ENCODE data around the gene PFKL. TPM values are rescaled to one million over a fixed set of nuclear protein-coding genes. Genes with fewer than 3 reads are reported as not detected.

Gene PFKL
- total RNA-seq, 2 donors from 2014 or later = 99.4 to 235 TPM

GRCh38 chr21:44263221-44263760, 36.6 kb upstream of the PFKL start:
- no peak for DNase-seq (ENCODE audit: low spot score)
- H3K4me1 ChIP-seq (replicated peaks) = no peaks in the 10 kb centered on the region
- H3K27me3 ChIP-seq (replicated peaks; ENCODE audit: insufficient read depth) = no peaks in the 10 kb centered on the region
- H3K36me3 ChIP-seq = no peaks in the 10 kb centered on the region
- no peak overlapping the region for H3K27ac ChIP-seq
- no peaks in the 10 kb centered on the region for H3K9me3 ChIP-seq
- 54% methylated on average over 16 of the region's 18 CpGs for WGBS
- H3K4me3 ChIP-seq = no peak overlapping the region
- TF ChIP-seq, protein P1, sequence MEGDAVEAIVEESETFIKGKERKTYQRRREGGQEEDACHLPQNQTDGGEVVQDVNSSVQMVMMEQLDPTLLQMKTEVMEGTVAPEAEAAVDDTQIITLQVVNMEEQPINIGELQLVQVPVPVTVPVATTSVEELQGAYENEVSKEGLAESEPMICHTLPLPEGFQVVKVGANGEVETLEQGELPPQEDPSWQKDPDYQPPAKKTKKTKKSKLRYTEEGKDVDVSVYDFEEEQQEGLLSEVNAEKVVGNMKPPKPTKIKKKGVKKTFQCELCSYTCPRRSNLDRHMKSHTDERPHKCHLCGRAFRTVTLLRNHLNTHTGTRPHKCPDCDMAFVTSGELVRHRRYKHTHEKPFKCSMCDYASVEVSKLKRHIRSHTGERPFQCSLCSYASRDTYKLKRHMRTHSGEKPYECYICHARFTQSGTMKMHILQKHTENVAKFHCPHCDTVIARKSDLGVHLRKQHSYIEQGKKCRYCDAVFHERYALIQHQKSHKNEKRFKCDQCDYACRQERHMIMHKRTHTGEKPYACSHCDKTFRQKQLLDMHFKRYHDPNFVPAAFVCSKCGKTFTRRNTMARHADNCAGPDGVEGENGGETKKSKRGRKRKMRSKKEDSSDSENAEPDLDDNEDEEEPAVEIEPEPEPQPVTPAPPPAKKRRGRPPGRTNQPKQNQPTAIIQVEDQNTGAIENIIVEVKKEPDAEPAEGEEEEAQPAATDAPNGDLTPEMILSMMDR (IDR thresholded peaks at IDR 0.05) = no peak
- TF ChIP-seq POLR2A (IDR thresholded peaks at IDR 0.05) (no peak), POLR2AphosphoS5 (IDR thresholded peaks at IDR 0.05) (no peak)
- intact Hi-C loops (cut with DNase I) = no loop called here

DNA sequence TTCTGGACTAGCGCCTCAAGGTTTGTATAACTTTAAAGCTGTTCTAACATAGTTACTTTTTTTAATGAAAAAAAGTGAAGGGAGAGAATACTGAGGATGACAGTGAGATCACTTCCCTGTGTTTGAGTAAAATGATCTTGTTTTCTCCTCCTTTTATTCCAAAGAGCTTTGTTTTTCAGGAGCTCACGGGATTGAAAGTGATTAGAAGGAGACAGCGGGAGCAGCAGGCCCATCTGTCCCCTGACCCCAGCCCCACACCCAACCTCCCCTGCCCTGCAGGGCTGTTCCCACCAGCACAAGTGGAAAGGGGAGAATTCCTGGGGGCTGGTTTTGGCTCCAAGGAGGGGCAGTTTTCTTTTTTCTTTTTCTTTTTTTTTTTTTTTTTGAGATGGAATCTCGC, 36.1 kb upstream of the PFKL start:
- WGBS = 65% methylated on average over 4 of the region's 4 CpGs
- H3K27me3 ChIP-seq (replicated peaks; ENCODE audit: insufficient read depth) = no peaks in the 10 kb centered on the region

GRCh38 chr21:44265734-44266270, 34.1 kb upstream of the PFKL start:
- no peaks in the 10 kb centered on the region for H3K36me3 ChIP-seq
- intact Hi-C loops (cut with DNase I) = no loop called here
- WGBS = 96% methylated on average over 16 of the region's 17 CpGs
- no peaks in the 10 kb centered on the region for H3K27me3 ChIP-seq (replicated peaks; ENCODE audit: insufficient read depth)
- TF ChIP-seq, protein P1 (IDR thresholded peaks at IDR 0.05) = no peak
- TF ChIP-seq POLR2AphosphoS5 (IDR thresholded peaks at IDR 0.05) = no peak
- TF ChIP-seq POLR2A (IDR thresholded peaks at IDR 0.05) = no peak
- H3K4me1 ChIP-seq (replicated peaks) = no peaks in the 10 kb centered on the region
- H3K4me3 ChIP-seq = no peak overlapping the region
- DNase-seq (ENCODE audit: low spot score) = no peak
- H3K9me3 ChIP-seq = no peaks in the 10 kb centered on the region
- no peak overlapping the region for H3K27ac ChIP-seq

More for the DNA sequence above, 36.1 kb upstream of the PFKL start:
- Histone ChIP-seq H3K4me1 (replicated peaks) (no peaks in the 10 kb centered on the region), H3K27ac (no peak overlapping the region), H3K4me3 (no peak overlapping the region), H3K36me3 (no peaks in the 10 kb centered on the region), H3K9me3 (no peaks in the 10 kb centered on the region)
- TF ChIP-seq POLR2AphosphoS5 (IDR thresholded peaks at IDR 0.05) (no peak), POLR2A (IDR thresholded peaks at IDR 0.05) (no peak)
- TF ChIP-seq, protein P1 (IDR thresholded peaks at IDR 0.05) = no peak
- DNase-seq (ENCODE audit: low spot score) = no peak
- intact Hi-C loops (cut with DNase I) = no loop called here

GRCh38 chr21:44267655-44268142, 32.2 kb upstream of the PFKL start:
- H3K4me1 ChIP-seq (replicated peaks) = no peaks in the 10 kb centered on the region
- intact Hi-C loops (cut with DNase I) = no loop called here

More at GRCh38 chr21:44267655-44268142, 32.2 kb upstream of the PFKL start:
- 80% methylated on average over 19 of the region's 19 CpGs for WGBS
- Histone ChIP-seq H3K27me3 (replicated peaks; ENCODE audit: insufficient read depth) (no peaks in the 10 kb centered on the region), H3K4me3 (no peak overlapping the region), H3K9me3 (no peaks in the 10 kb centered on the region), H3K36me3 (no peaks in the 10 kb centered on the region), H3K27ac (no peak overlapping the region)
- no peak for DNase-seq (ENCODE audit: low spot score)
- TF ChIP-seq, protein P1 (IDR thresholded peaks at IDR 0.05) = peak in 2 of 4 experiments; percentile 8 to 16
- TF ChIP-seq POLR2AphosphoS5 (IDR thresholded peaks at IDR 0.05) (no peak), POLR2A (IDR thresholded peaks at IDR 0.05) (no peak)
